GM10266 (cell line): ENCODE results near the gene KDM8.

Experiments
- DNase-seq: peaks from one replicate; pipeline ENCODE4 v3.0.0; 2012; ENCODE audit errors: extremely low spot score
- TF ChIP-seq, protein P1 (sequence below): IDR thresholded peaks from 2 replicates; pipeline ENCODE4 v1.5.1; 2012; ENCODE audit warnings: mild to moderate bottlenecking, low read depth; ENCODE audit not compliant: control insufficient read depth, insufficient read depth; ENCODE audit errors: missing control alignments

KDM8 gene

GRCh38 chr16:27203507-27204311 is at the start of gene KDM8:
Gene KDM8, plus strand, starts transcription at chr16:27203526. Its CDS starts 6,598 bp downstream, at chr16:27210124.
- TF ChIP-seq, protein P1, sequence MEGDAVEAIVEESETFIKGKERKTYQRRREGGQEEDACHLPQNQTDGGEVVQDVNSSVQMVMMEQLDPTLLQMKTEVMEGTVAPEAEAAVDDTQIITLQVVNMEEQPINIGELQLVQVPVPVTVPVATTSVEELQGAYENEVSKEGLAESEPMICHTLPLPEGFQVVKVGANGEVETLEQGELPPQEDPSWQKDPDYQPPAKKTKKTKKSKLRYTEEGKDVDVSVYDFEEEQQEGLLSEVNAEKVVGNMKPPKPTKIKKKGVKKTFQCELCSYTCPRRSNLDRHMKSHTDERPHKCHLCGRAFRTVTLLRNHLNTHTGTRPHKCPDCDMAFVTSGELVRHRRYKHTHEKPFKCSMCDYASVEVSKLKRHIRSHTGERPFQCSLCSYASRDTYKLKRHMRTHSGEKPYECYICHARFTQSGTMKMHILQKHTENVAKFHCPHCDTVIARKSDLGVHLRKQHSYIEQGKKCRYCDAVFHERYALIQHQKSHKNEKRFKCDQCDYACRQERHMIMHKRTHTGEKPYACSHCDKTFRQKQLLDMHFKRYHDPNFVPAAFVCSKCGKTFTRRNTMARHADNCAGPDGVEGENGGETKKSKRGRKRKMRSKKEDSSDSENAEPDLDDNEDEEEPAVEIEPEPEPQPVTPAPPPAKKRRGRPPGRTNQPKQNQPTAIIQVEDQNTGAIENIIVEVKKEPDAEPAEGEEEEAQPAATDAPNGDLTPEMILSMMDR, result no peak
- DNase-seq, result peak; percentile 95

- DNase-seq, result peak; percentile 76
- TF ChIP-seq, protein P1, result peak; percentile 98
Observed at GRCh38 chr16:27154705-27155521, 48.4 kb upstream of the KDM8 start.

DNA sequence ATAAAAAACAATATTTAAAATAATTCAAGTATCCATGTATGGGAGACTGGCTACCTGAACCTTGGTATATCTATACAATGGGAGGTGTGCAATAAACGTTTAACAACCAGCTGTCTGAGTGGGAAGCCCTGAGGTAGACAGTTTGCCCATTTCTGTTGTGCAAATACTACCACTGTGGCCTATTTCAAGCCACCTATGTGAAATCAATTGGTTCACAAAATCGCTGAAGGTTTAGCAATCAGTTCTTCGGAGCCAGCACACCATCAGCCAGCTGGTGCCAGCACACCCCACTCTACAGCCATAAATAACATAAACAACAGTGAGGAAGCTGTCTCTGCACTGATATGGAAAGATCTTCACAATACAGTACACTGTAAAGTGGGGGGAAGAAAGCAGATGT is 46.7 kb upstream of the KDM8 start:
- DNase-seq, result no peak
- TF ChIP-seq, protein P1, result no peak

DNA sequence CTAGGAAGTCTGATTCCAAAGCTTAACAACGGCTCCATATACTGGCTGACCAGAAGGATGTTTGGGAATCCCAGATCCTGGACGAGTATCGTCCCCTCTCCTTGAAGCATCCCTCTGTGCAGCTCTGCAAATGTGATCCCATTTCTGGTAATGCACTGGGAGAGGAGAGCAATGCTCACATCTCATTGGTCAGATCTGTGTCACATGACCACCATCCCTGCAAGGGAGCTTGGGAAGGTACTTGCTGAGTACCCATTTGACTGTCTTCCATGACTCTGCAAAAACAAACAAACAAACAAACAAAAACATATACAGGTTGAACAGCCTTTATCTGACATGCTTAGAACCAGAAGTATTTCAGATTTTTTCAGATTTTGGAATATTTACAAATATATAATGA is 41.9 kb upstream of the KDM8 start:
- no peak for DNase-seq
- TF ChIP-seq, protein P1, result no peak

- TF ChIP-seq, protein P1, result no peak
- no peak for DNase-seq
Observed at GRCh38 chr16:27164352-27164751, 39.0 kb upstream of the KDM8 start.

GRCh38 chr16:27165576-27165975 is 37.8 kb upstream of the KDM8 start:
- TF ChIP-seq, protein P1, result no peak
- no peak for DNase-seq
